HG02642 (cell line): ENCODE results near the gene HDGFL2.

Experiments used
- ATAC-seq: cut with Tn5 transposase; IDR thresholded peaks from one replicate; pipeline ENCODE4 v1.9.1; 2021; ENCODE audit warnings: mild to moderate bottlenecking; ENCODE audit not compliant: unreplicated experiment, poor library complexity

HDGFL2 gene

GRCh38 chr19:4496304-4496703 is 24.2 kb downstream of the HDGFL2 start:
- ATAC-seq = no peak

GRCh38 chr19:4497770-4498389 is 25.8 kb downstream of the HDGFL2 start:
- ATAC-seq = no peak

GRCh38 chr19:4498694-4499093 is 26.6 kb downstream of the HDGFL2 start:
- ATAC-seq = no peak

GRCh38 chr19:4499318-4499717 is 27.2 kb downstream of the HDGFL2 start:
- ATAC-seq = no peak

- ATAC-seq = no peak
These were observed 27.8 kb downstream of the HDGFL2 start for GRCh38 chr19:4499855-4500254.

- no peak for ATAC-seq
These were observed 28.9 kb downstream of the HDGFL2 start for GRCh38 chr19:4500841-4501591.

- no peak for ATAC-seq
These were observed 29.6 kb downstream of the HDGFL2 start for GRCh38 chr19:4501691-4502090.

GRCh38 chr19:4502282-4503131 is 30.4 kb downstream of the HDGFL2 start:
- ATAC-seq = no peak

GRCh38 chr19:4503132-4503824 is 31.2 kb downstream of the HDGFL2 start:
- no peak for ATAC-seq

- no peak for ATAC-seq
These were observed 31.7 kb downstream of the HDGFL2 start for GRCh38 chr19:4503825-4504170.

- no peak for ATAC-seq
These were observed 32.2 kb downstream of the HDGFL2 start for GRCh38 chr19:4504297-4504701.

GRCh38 chr19:4504891-4505569 is 32.9 kb downstream of the HDGFL2 start:
- no peak for ATAC-seq

GRCh38 chr19:4505570-4506448 is 33.7 kb downstream of the HDGFL2 start:
- no peak for ATAC-seq

- ATAC-seq = no peak
These were observed 34.5 kb downstream of the HDGFL2 start for GRCh38 chr19:4506449-4507149.

GRCh38 chr19:4507150-4507452 is 35.0 kb downstream of the HDGFL2 start:
- ATAC-seq = no peak

GRCh38 chr19:4507804-4508203 is 35.7 kb downstream of the HDGFL2 start:
- ATAC-seq = no peak

GRCh38 chr19:4508698-4509097 is 36.6 kb downstream of the HDGFL2 start:
- no peak for ATAC-seq

GRCh38 chr19:4510435-4511255 is 38.5 kb downstream of the HDGFL2 start:
- no peak for ATAC-seq
